Superior temporal gyrus (tissue), 1 donor: ENCODE results near the gene LAYN.

Experiments used
- DNase-seq: peaks from one replicate; pipeline ENCODE4 v3.0.0-alpha.2; 2016; ENCODE audit errors: extremely low spot score

Gene LAYN

DNA sequence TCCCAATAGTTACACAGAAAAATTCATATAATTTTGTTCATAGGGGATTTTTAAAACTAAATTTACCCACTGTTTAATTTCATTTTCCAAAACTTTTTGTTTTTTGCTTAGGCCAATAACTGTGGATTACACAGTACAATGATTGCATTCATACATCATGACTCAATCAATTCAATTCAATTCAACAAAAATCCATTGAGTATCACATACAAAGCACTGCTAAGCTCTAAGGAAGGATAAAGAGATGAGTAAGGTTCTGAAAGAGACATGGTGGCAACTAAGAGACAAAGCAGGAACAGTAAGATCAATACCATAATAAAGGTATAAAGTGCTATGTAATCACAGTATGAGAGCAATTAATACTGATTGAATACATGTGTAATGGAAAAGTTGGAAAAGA lies 9.4 kb upstream of the LAYN start:
- DNase-seq = peak; percentile 80

DNA sequence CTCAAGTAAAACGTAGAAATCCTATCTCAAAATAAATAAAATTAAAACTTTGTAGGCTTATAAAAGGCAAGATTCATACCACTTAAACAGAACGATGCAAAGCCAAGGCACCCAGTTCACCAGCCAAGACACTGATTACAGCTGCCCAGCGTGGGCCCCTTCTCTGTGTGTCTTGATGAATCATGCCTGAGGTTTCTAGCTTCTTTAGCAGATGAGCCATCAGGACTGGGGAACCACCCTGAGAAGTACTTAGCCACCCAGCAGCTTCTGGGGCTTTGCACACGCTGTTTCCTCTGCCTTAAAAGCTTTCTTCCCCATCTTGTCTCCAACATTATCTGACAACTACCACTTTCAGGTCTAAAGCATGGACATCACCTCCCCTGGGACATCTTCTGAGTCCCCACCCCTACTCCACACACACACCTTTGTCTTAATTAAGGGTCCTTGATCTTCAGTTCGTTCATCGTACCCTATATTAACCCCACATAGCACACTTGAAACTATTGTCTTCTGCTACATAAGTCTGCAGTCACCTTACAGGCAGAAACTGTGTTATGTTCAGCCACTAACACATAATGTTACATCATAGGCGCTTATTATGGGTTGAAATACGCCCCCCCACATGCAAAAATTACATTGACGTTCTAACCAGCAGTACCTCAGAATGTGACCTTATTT lies 8.7 kb upstream of the LAYN start:
- no peak for DNase-seq

DNA sequence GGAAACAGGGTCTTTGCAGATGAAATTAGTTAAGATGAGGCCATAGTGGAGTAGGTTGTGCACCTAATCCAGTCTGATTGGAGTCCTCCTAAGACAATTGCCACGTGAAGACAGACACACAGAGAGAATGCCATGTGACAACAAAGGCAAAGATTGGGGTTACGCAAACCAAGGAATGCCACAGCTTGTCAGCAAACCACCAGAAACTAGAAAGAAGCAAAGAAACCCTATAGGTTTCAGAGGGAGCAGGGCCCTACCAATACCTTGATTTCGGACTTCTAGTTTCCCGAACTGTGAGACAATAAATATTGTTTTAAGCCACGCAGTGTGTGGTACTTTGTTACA lies 8.2 kb upstream of the LAYN start:
- no peak for DNase-seq

DNA sequence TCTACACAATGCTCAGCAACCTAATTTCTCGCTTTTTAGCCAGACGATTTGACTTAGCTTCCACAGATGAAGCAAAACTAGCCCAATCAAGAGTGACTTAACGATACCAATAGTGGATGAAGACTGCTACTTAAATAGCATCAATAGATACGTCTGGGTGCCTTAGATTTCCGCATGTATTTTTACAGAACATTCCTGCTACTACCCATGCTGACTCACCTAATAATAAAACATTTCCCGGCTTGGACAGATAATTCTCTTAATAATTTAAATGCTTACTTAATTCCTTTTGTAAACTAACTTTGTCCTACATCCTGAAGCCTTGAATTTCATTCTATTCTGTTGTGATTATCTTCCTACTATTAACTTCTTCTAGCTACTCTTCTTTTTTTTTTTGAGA lies 5.2 kb upstream of the LAYN start:
- DNase-seq = no peak

DNA sequence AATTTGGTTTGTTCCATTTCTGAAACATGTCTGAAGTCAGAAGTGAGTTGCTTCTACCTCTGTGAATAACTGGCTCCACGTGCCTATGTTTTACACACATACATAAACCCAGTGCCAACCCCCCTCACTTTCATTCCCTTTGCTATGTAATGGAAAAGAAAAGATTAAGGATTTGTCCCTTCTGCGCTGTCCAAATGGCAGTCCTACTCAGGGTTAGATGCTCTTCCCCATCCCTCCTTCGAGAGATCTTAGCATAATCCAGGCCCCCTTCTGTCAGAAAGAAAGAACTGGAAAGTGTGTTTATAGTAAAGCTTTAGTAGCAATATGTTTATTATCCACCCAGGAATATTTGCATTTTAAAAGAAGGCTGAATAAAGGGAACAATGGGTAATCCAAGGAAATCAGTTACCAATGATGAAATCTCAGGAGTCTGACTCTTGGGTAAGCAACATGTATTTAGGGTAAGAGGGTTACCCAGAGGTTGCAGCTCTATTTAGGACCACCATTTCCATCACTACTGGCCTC lies 3.1 kb upstream of the LAYN start:
- no peak for DNase-seq

DNA sequence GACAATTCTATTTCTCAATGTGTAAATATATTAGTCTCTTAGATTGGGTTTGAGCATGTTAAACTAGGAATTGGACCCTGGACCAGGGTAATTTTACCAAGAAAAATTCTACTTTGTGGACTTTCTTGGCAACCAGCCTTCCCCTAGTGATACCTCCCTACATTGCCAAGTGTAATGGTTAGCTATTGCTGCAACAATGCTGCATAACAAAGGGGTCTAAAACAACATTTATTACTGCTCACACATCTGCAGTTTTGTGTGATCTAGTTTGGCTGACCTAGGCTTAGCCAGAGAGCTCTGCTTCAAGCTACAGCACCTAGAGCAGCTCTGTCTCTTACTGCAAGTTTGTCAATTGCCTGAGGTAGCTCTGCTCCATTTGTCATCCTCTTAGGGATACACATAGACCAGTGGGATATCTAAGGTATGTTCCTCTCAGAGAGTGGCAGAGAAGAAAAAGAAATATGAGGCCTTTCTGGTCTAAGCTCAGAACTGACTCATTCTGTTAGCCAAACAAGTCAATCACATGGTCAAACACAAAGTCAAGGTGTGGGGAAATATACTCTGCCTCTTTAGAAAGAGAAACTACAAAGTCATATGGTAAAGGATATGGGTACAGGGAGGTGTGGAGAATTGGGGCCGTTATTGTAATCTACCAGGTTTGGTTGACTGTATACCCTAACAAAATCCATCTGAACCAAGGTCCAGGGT lies 2.0 kb upstream of the LAYN start:
- DNase-seq = no peak

DNA sequence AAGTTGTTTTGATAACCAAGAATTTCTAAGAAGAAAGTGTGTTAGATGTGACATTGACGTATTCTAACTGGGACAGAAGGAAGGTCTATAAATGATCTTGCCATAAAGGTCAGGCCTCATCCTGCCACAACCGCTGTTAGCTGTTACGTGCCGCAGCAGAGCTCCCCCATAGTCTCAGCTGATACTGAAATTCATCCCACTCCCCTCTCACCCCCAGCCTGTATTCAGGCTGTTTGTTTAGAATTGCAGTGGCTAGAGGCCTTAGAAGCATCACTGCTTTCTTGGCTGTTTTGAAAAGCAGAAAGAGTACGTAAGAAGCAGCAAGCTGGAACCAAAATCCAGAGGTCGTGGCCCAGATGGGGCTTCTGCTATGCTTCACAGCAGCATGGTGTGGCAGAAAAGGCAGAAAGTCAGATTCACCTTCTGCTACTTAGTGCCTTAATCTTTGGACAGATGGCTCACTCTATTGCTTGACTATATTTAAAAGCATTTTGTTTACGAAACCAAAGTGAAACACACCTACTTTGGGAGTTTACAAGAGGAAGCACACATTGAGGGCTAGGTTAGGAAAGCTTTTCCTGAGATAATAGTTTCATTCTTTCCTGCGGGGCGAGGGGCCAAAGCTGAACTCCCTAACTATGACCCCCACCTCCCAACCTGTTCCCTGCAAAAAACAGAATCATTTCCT lies 950 bp upstream of the LAYN start:
- no peak for DNase-seq

DNA sequence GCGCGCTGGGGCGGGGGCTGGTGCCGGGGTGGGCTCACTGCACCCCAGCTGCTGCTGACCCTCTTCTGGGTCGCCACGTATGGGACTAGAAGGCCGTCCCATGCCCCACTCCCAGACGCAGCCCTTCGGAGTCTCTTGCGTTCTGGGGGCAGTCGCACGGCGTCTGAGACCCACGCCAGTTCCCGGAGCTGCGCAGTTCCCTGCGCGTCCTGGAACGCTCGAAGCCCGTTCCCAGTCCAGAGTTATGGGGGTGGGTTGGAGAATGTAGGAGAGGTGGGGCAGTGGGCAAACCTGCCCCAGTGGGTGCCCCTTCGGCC lies 375 bp downstream of the LAYN start:
- no peak for DNase-seq

DNA sequence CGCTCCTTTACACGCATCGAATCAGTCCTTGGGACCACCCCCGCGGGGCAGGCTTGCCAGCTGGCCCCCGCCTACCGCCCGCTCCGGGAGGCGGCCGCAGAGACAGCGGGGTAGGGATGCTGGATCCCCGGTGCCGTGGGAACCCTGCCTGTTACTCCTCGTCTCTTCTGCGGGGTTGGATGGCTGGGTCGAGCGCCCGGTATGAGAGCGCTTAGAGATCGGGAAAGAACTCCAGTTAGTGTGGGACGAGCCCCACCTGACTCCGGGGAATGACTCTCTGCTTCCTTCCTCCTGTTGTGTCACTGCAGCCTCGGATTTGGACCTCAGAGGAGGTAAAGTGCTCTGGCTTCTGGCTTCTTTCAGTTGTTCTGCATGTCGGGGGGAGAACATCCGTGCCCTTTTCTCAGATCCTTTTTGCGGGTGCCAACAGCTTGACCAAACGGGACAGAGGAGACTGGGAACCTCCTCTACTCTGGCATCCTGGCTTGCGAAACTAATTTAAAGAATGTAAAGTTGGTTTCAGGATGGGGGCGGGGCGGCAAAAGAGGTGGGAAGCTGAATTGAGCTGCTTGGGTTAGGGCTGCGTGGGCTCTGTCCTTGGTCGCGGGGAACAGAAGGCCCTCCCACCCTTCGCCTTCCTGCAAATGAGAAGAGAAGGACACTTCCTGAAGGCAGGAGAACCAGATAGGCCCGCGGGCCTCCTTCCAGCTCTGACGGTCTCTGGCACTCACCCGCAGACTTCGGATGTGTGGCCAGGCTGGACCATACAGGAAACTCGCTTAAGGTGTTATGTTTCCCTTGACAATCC lies 938 bp downstream of the LAYN start:
- no peak for DNase-seq

DNA sequence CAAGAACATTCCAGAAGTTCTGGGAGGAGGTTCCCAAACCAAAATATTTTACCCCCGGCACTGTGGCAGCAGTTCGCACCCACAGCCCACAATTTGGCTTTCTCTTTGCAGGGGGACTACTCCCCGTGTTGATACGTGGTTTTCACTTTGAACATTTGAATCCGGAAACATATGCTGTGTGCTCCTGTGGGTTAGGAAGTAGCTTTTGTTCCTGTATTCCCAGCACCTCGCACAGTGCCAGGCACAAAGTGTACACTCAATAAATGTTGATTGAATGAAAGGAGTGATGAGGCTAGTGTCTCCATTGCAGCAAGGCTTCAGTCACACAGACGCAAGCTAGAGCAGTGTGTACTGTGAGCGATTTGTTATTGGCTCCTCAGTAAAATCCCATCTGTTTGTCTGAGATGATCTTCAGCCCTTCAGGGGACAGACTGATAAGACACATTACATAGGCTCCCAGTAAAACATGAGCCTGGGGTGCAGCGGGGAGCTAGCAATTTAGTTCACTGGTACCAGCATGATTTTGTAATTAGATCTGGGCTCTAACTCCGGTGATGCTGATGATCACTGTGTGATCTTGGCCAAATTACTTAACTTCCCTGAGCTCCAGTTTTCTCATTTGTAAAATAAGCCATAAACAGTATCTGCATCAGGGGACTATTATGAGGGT lies 2.2 kb downstream of the LAYN start:
- DNase-seq = no peak

DNA sequence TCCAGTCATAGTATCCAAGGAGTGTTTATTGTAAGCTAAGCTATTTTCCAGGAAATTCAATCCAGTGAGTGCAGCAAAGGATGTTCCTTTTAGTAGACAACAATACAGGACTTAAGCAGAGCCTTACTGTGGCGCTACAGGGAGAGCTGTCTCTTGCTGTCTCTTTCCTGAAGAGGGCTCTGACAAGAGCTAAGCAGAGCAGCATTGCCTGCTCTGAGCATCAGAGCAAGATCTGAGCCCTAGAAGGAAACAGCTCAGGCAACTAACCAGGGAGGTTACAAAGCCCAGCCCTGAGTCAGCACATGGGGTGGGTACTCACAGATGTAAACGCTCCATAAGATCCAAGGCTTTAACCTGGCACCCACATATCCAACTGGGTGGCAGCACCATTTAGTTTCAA lies 8.0 kb downstream of the LAYN start:
- no peak for DNase-seq

DNA sequence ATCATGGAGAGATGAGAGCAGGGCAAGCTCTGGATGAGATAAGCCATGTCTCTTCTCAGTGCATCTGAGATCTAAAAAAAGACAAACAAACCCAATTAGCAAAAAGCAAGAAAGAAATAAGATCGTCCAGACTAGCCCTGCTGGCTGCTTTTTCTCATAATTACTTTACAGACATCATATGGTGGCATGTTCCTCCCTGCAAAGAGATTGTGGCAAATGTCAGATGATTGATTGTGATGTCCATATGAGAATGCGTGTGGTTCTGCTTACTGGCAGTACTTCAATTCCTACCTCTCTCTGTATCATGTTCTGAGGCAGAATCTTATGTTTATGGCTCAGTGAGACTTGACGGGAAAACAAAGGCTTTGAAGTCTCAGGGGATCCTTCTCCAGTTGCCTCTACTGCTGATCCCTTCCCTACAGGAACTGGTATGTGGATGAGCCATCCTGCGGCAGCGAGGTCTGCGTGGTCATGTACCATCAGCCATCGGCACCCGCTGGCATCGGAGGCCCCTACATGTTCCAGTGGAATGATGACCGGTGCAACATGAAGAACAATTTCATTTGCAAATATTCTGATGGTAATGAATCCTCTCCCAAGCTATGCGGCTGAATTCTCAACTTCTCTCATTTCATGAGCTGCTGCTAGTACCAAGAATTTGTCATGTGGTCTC lies 8.8 kb downstream of the LAYN start:
- no peak for DNase-seq

DNA sequence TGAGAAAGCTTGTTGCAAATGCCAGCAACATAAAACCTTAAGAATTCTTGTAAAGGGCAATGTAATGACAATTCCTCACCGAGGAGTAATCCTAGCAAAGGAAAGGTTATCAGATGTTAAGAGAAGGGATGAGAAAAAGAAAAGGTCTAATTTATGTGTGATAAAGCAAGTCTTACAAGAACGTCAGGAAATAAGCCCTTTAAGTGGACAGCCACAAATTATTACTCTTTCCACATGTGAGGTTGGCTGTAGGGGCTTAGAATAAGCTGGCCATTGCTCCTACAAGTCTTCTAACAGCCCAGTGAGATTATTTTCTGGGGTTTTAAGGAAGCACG lies 9.3 kb downstream of the LAYN start:
- no peak for DNase-seq

DNA sequence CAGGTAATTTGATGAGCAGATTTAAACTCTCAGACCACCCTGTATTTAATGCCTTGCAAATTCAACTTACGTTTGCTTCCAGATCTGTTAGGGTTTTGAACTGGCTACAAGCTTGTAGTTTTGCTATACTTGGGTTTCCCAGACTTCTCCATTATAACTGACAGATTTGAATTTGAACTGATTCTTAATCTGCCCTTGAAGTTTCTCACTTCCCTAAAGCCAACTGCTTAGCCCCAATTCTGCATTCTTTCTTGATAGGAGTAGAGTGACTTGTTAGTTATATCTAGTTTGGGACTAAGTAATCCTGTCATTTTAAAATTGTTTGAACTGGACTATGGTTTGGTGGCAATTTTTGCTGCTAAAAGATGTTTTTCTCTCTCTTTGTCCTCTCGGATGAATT lies 9.7 kb downstream of the LAYN start:
- no peak for DNase-seq

DNA sequence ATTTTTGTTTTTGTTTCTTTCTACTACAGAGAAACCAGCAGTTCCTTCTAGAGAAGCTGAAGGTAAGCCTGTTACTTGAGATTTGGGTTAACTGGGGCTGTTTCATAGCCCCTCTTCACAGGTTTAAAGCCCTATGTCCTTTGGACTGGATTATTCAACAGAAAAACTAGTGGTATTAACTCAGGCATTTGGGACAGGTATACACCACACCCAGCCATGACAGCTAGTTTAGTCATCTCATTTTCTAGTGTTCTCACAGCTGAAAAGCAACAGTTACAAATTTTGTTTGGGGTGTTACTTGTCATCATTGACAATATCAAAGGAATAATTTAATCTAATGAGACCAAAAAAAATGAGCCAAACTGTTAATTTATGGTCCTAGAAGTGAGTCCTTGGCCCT lies 14.0 kb downstream of the LAYN start:
- DNase-seq = no peak

DNA sequence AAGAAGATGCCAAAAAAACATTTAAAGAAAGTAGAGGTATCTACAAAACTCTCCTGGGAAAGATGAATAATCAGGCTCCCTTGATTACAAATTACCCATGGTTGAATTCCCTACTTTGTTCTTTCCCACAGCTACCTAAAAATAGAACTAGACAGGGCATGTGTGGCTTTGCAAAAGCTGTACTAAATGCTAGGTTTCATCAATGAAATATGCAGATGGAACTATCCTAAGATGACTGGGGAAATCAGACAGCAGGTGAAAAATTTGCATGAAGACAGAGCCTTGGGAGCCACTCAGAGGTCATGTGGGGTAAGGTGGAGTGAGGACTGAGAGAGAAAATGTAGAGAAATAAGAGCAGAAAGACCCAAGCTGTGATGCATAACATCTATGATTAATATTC lies 14.7 kb downstream of the LAYN start:
- DNase-seq = no peak

DNA sequence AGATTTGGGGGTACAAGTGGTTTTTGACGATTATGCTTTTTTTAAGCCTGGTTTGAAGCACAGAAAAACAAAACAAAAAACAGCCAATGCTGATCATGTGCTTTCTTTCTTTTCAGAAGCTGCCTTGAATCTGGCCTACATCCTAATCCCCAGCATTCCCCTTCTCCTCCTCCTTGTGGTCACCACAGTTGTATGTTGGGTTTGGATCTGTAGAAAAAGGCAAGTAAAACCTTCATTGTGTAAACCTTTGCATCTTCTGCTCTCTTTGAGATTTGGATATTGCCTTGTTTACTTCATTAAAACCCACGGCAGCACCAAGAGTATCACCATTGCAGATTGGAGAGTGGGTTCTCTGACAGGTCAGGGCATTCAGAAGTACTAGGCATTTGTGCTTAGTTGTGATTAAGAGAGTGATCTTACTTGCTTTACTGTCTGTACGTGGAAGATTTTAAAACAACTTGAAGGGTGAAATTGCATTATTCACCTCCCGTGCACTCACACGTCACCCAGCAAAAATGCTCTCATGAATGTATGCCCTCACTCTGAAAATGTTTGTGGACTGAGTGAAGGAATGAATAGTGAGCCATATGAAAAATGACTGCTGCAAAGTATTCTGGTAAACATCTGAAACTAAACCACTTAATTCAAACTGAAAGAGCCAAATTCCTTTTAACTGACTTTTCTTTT lies 17.0 kb downstream of the LAYN start:
- no peak for DNase-seq

DNA sequence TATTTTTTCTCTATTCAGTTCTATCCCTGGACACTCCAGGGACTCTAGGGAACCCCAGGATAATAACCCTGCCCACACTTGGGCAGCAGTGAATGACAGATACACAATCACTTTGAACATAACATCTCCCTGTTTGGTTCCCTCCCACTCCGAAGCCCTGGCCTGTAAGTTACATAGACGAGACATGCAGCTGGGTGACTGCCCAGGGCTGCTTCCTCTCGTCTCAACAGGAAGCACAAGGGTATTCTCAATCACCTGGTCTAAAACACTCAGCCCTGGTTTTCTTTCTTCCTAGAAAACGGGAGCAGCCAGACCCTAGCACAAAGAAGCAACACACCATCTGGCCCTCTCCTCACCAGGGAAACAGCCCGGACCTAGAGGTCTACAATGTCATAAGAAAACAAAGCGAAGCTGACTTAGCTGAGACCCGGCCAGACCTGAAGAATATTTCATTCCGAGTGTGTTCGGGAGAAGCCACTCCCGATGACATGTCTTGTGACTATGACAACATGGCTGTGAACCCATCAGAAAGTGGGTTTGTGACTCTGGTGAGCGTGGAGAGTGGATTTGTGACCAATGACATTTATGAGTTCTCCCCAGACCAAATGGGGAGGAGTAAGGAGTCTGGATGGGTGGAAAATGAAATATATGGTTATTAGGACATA lies 19.4 kb downstream of the LAYN start:
- no peak for DNase-seq

DNA sequence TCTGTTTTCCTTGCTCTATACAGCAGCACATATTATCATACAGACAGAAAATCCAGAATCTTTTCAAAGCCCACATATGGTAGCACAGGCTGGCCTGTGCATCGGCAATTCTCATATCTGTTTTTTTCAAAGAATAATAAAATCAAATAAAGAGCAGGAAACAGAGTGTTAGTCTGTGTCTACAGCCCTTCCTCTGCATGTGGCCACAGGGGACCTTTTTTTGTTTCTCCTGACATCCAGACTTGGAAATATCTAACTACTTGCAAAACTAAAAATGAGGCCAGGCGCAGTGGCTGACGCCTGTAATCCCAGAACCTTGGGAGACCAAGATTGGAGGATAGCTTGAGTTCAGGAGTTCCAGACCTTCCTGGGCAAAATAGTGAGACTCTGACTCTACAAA lies 20.3 kb downstream of the LAYN start:
- DNase-seq = no peak

DNA sequence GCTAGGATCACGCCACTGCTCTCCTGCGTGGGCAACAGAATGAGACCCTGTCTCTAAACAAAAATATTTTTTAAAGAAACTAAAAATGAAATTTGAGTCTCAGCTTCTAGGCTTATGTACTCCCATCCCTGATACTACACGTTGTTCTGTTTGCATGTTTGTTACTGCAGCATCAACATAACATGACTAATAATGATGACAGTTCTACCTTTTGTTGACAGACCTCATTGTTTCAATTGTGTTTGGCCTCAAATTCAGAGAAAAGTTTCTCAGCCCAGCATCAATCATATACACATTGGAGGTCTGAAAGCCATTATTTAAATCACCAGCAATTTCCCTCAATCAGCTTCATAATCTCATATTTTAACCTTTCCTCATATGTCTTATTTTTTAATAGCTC lies 20.8 kb downstream of the LAYN start:
- no peak for DNase-seq
